Measurements from ENCODE around the gene YAP1. TPM values are rescaled to one million over a fixed set of nuclear protein-coding genes. Genes with fewer than 3 reads are reported as not detected.

The YAP1 gene
- polyA plus RNA-seq, 3 donors = not detected

DNA sequence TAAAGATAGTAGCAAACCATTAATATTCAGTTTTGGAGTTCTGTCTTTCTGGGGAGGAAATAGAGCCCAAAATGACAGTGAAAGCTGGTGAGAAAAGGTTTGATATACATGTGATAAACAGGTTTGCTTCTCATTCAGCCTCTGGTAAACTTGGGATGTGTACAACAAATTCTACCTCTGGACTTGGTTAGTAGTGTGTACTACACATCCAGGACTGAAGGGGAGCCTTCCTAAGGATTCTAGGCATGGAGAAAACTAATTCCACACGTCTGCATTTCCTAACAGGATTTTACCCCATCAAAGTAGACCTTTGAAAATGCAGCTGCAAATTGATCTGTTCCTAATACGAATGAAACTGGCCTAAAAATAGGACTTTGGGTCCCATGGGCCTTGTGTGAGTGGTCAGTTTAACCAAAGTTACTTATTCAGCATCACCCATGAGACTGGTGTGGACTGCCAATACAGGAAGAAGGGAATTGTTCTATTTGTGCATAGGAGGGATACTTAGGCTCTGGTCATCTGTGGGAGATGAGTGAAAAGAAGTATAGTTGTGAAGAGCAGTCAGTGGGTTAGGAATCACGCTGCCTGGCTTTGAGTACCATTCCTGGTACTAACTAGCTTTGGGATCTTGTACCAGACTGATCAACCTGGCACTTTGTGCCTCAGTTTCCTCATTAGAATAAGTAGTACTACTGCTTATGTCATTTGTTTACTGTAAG lies 74.2 kb downstream of the YAP1 start:
- H3K4me3 Mint-ChIP-seq = no peak overlapping the region
- H3K27ac Mint-ChIP-seq = no peak overlapping the region
- no peak overlapping the region for H3K4me3 ChIP-seq (replicated peaks in 1 of 3; ENCODE audit: low read depth in 2 of 3, low read length in 3 of 3)
- H3K4me1 ChIP-seq (ENCODE audit: control insufficient read depth in 1 of 2, insufficient read depth in 2 of 2, low read length in 2 of 2) = no peaks in the 10 kb centered on the region
- TF ChIP-seq, protein P1, sequence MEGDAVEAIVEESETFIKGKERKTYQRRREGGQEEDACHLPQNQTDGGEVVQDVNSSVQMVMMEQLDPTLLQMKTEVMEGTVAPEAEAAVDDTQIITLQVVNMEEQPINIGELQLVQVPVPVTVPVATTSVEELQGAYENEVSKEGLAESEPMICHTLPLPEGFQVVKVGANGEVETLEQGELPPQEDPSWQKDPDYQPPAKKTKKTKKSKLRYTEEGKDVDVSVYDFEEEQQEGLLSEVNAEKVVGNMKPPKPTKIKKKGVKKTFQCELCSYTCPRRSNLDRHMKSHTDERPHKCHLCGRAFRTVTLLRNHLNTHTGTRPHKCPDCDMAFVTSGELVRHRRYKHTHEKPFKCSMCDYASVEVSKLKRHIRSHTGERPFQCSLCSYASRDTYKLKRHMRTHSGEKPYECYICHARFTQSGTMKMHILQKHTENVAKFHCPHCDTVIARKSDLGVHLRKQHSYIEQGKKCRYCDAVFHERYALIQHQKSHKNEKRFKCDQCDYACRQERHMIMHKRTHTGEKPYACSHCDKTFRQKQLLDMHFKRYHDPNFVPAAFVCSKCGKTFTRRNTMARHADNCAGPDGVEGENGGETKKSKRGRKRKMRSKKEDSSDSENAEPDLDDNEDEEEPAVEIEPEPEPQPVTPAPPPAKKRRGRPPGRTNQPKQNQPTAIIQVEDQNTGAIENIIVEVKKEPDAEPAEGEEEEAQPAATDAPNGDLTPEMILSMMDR (IDR thresholded peaks at IDR 0.05) = no peak
- WGBS (ENCODE audit: insufficient coverage) = no CpG with 5 or more reads among the region's 3 CpGs
- intact Hi-C loops (cut with micrococcal nuclease) = no loop called here
- no peak overlapping the region for H3K9ac ChIP-seq (ENCODE audit: insufficient read depth, low read length, poor library complexity, severe bottlenecking)
- no peaks in the 10 kb centered on the region for H3K36me3 Mint-ChIP-seq
- H2AFZ ChIP-seq (ENCODE audit: insufficient read depth, low read depth, low read length, poor library complexity, severe bottlenecking) = no peak overlapping the region
- peaks cover 8 to 11% of the 10 kb centered on the region in 2 donors for H3K27me3 ChIP-seq (ENCODE audit: control insufficient read depth in 2 of 2, insufficient read depth in 2 of 2, low read length in 2 of 2)
- no peaks in the 10 kb centered on the region for H3K4me1 Mint-ChIP-seq
- no peak overlapping the region for H3K4me2 ChIP-seq (replicated peaks; ENCODE audit: extremely low read depth, low read length, poor library complexity, severe bottlenecking)
- H3K9me3 Mint-ChIP-seq = peaks cover 0 to 9% (median 3%) of the 10 kb centered on the region in 7 donors
- no peaks in the 10 kb centered on the region for H3K79me2 ChIP-seq (ENCODE audit: insufficient read depth, low read length)
- DNase-seq = no peak
- no peaks in the 10 kb centered on the region for H3K9me3 ChIP-seq (replicated peaks in 1 of 2; ENCODE audit: control insufficient read depth in 1 of 2, insufficient read depth in 1 of 2, low read length in 2 of 2)
- H3K27ac ChIP-seq (ENCODE audit: low read depth in 1 of 2, low read length in 2 of 2) = no peak overlapping the region
- H3K27me3 Mint-ChIP-seq (ENCODE audit: low read depth in 3 of 3) = peaks cover 0 to 10% (median 8%) of the 10 kb centered on the region in 3 donors
- no peaks in the 10 kb centered on the region for H4K20me1 ChIP-seq (ENCODE audit: insufficient read depth, low read length)
- H3K36me3 ChIP-seq (replicated peaks in 1 of 2; ENCODE audit: control insufficient read depth in 1 of 2, insufficient read depth in 2 of 2, low read length in 2 of 2) = no peaks in the 10 kb centered on the region

DNA sequence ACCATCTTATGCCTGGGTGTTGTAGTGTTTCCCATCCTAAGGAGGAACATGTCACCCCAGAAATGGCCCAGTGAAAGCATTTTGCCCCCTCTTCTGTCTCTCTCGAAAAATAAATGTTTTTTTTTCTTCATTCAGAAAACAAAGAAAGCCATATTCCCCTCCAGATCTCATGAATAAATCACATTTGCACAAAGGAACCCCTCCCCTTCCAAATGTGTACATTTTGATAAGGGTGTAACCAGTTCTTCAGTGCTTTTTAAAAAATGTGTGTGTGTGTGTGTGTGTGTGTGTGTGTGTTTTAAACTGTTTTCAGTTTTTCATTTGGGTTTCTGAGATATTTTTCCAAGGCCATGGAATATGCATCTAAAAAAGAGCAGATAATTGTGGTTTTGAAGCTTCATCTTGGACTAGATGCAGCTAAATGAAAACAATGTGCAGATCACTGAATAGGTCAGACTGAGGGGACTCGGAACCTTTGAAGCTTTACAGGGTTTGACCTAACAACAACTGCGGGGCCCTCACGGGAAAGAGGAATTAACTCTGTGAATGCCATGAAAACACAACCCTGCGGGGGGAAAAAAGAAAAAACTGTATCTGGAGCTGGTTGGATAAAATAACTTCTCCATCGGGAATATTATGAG lies 76.4 kb downstream of the YAP1 start:
- Histone ChIP-seq H2AFZ (ENCODE audit: insufficient read depth, low read depth, low read length, poor library complexity, severe bottlenecking) (no peak overlapping the region), H3K27me3 (ENCODE audit: control insufficient read depth in 2 of 2, insufficient read depth in 2 of 2, low read length in 2 of 2) (peaks cover 8 to 13% of the 10 kb centered on the region in 2 donors), H3K36me3 (replicated peaks in 1 of 2; ENCODE audit: control insufficient read depth in 1 of 2, insufficient read depth in 2 of 2, low read length in 2 of 2) (no peaks in the 10 kb centered on the region), H3K4me3 (replicated peaks in 1 of 3; ENCODE audit: low read depth in 2 of 3, low read length in 3 of 3) (no peak overlapping the region), H3K4me1 (ENCODE audit: control insufficient read depth in 1 of 2, insufficient read depth in 2 of 2, low read length in 2 of 2) (no peaks in the 10 kb centered on the region), H4K20me1 (ENCODE audit: insufficient read depth, low read length) (no peaks in the 10 kb centered on the region), H3K9ac (ENCODE audit: insufficient read depth, low read length, poor library complexity, severe bottlenecking) (no peak overlapping the region), H3K27ac (ENCODE audit: low read depth in 1 of 2, low read length in 2 of 2) (no peak overlapping the region), H3K4me2 (replicated peaks; ENCODE audit: extremely low read depth, low read length, poor library complexity, severe bottlenecking) (no peak overlapping the region), H3K9me3 (replicated peaks in 1 of 2; ENCODE audit: control insufficient read depth in 1 of 2, insufficient read depth in 1 of 2, low read length in 2 of 2) (no peaks in the 10 kb centered on the region), H3K79me2 (ENCODE audit: insufficient read depth, low read length) (no peaks in the 10 kb centered on the region)
- intact Hi-C loops (cut with micrococcal nuclease) = no loop called here
- peak overlapping the region in 1 of 2 donors; percentile 1 for H3K4me3 Mint-ChIP-seq
- H3K27me3 Mint-ChIP-seq (ENCODE audit: low read depth in 3 of 3) = peaks cover 0 to 15% (median 8%) of the 10 kb centered on the region in 3 donors
- no peaks in the 10 kb centered on the region for H3K4me1 Mint-ChIP-seq
- no peaks in the 10 kb centered on the region for H3K36me3 Mint-ChIP-seq
- TF ChIP-seq, protein P1 (IDR thresholded peaks at IDR 0.05) = no peak
- peaks cover 0 to 2% (median 0%) of the 10 kb centered on the region in 7 donors for H3K9me3 Mint-ChIP-seq
- WGBS (ENCODE audit: insufficient coverage) = 77% methylated on average over 2 of the region's 6 CpGs
- no peak for DNase-seq
- H3K27ac Mint-ChIP-seq = no peak overlapping the region

Measured in CD14-positive monocyte (primary cell).